Smooth muscle cell (in vitro differentiated cells): ENCODE data around the gene INAFM1. TPM values are rescaled to one million over a fixed set of nuclear protein-coding genes. Genes with fewer than 3 reads are reported as not detected.

Experiments used
- DNase-seq: peaks from one replicate; lab custom pipeline; 2025; ENCODE audit not compliant: unreplicated experiment; lab: John Stamatoyannopoulos, UW
- H2AFZ ChIP-seq: fragments of 200-600 bp; sonication (generic); 2 replicates; pipeline ENCODE4 v1.6.0; 2016; ENCODE audit warnings: antibody characterized with exemption, low read depth, mild to moderate bottlenecking
- H3F3A ChIP-seq: fragments of 200-600 bp; sonication (generic); 2 replicates; pipeline ENCODE4 v1.6.0; 2017; ENCODE audit warnings: antibody characterized with exemption, low read depth
- H3K27ac ChIP-seq: fragments of 200-600 bp; sonication (generic); 2 replicates; pipeline ENCODE4 v1.5.1; 2016; ENCODE audit warnings: low read depth, mild to moderate bottlenecking
- H3K27me3 ChIP-seq: fragments of 200-600 bp; sonication (generic); 2 replicates; pipeline ENCODE4 v1.6.1; 2016; ENCODE audit warnings: low read depth, mild to moderate bottlenecking
- H3K36me3 ChIP-seq: fragments of 200-600 bp; sonication (generic); 2 replicates; pipeline ENCODE4 v1.5.1; 2016; ENCODE audit warnings: low read depth
- H3K4me1 ChIP-seq: fragments of 200-600 bp; sonication (generic); 2 replicates; pipeline ENCODE4 v1.5.1; 2016; ENCODE audit warnings: low read depth
- H3K4me2 ChIP-seq: fragments of 200-600 bp; sonication (generic); 2 replicates; pipeline ENCODE4 v1.6.0; 2016; ENCODE audit warnings: mild to moderate bottlenecking
- H3K4me3 ChIP-seq: fragments of 200-600 bp; sonication (generic); 2 replicates; pipeline ENCODE4 v1.5.1; 2016; ENCODE audit warnings: mild to moderate bottlenecking
- H3K79me2 ChIP-seq: fragments of 200-600 bp; sonication (generic); 2 replicates; pipeline ENCODE4 v1.6.0; 2016; ENCODE audit warnings: low read depth, mild to moderate bottlenecking
- H3K9ac ChIP-seq: fragments of 200-600 bp; sonication (generic); 2 replicates; pipeline ENCODE4 v1.6.0; 2016; ENCODE audit warnings: low read depth
- H3K9me3 ChIP-seq: fragments of 200-600 bp; sonication (generic); replicated peaks from 2 replicates; pipeline ENCODE4 v1.5.1; 2016; ENCODE audit warnings: low read depth
- H4K20me1 ChIP-seq: fragments of 200-600 bp; sonication (generic); 2 replicates; pipeline ENCODE4 v1.6.0; 2016; ENCODE audit warnings: low read depth
- WGBS: methylation state at CpG from one replicate; pipeline ENCODE4 v1.1.7; 2016; ENCODE audit warnings: low lambda C conversion rate; 5-methylcytosine and 5-hydroxymethylcytosine counted together
- polyA plus RNA-seq: library from polyadenylated mRNA; unstranded; fragments of >200 nt; fragmentation: Nextera tagmentation; extraction: Ambion mirVana; gene quantifications from 2 replicates; pipeline ENCODE4 v1.2.1, GENCODE V29; 2016
- total RNA-seq: library from RNA; depleted of rRNA; stranded (reverse); fragments of >200 nt; gene quantifications from 2 replicates; pipeline ENCODE4 v1.2.3, GENCODE V29; 2014
- TF ChIP-seq, protein P1 (sequence below): fragments of 200-600 bp; sonication (generic); IDR thresholded peaks from 2 replicates; pipeline ENCODE4 v1.5.1; 2017; ENCODE audit warnings: borderline replicate concordance, mild to moderate bottlenecking, antibody characterized with exemption; ENCODE audit not compliant: insufficient read depth, poor library complexity, severe bottlenecking

Gene INAFM1
- total and polyA plus RNA-seq, 2 experiments from 2014 or later: 7.2 to 29.7 TPM

- H3K27ac ChIP-seq: no peak overlapping the region
- H3K4me1 ChIP-seq: no peaks in the 10 kb centered on the region
- WGBS: 95% methylated on average over 5 of the region's 5 CpGs
- no peak overlapping the region for H3K9ac ChIP-seq
- TF ChIP-seq, protein P1, sequence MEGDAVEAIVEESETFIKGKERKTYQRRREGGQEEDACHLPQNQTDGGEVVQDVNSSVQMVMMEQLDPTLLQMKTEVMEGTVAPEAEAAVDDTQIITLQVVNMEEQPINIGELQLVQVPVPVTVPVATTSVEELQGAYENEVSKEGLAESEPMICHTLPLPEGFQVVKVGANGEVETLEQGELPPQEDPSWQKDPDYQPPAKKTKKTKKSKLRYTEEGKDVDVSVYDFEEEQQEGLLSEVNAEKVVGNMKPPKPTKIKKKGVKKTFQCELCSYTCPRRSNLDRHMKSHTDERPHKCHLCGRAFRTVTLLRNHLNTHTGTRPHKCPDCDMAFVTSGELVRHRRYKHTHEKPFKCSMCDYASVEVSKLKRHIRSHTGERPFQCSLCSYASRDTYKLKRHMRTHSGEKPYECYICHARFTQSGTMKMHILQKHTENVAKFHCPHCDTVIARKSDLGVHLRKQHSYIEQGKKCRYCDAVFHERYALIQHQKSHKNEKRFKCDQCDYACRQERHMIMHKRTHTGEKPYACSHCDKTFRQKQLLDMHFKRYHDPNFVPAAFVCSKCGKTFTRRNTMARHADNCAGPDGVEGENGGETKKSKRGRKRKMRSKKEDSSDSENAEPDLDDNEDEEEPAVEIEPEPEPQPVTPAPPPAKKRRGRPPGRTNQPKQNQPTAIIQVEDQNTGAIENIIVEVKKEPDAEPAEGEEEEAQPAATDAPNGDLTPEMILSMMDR: no peak
- no peaks in the 10 kb centered on the region for H3K27me3 ChIP-seq
- no peak overlapping the region for H3K4me2 ChIP-seq
- H3K9me3 ChIP-seq: no peaks in the 10 kb centered on the region
- H3K36me3 ChIP-seq: no peaks in the 10 kb centered on the region
- DNase-seq: no peak
- no peak overlapping the region for H2AFZ ChIP-seq
- H3K79me2 ChIP-seq: no peaks in the 10 kb centered on the region
- no peak overlapping the region for H3K4me3 ChIP-seq
- no peaks in the 10 kb centered on the region for H4K20me1 ChIP-seq
- peaks cover 5% of the 10 kb centered on the region for H3F3A ChIP-seq
Measured at GRCh38 chr19:47312366-47313006, 37.8 kb downstream of the INAFM1 start.

GRCh38 chr19:47313754-47314295 lies 39.1 kb downstream of the INAFM1 start:
- TF ChIP-seq, protein P1: no peak
- no peak for DNase-seq

GRCh38 chr19:47315125-47315821 lies 40.6 kb downstream of the INAFM1 start:
- Histone ChIP-seq H3K9ac (no peak overlapping the region), H3K4me3 (no peak overlapping the region), H3K4me1 (no peaks in the 10 kb centered on the region), H3K9me3 (no peaks in the 10 kb centered on the region), H3K79me2 (no peaks in the 10 kb centered on the region), H2AFZ (no peak overlapping the region), H3F3A (peaks cover 5% of the 10 kb centered on the region), H3K27ac (peak overlapping the region; percentile 74), H3K27me3 (no peaks in the 10 kb centered on the region), H3K4me2 (peak overlapping the region; percentile 53), H3K36me3 (no peaks in the 10 kb centered on the region), H4K20me1 (no peaks in the 10 kb centered on the region)
- TF ChIP-seq, protein P1: no peak
- WGBS: 35% methylated on average over 12 of the region's 12 CpGs
- DNase-seq: no peak

More at GRCh38 chr19:47313754-47314295, 39.1 kb downstream of the INAFM1 start:
- H3K9me3 ChIP-seq: no peaks in the 10 kb centered on the region
- H3K79me2 ChIP-seq: no peaks in the 10 kb centered on the region
- H3K36me3 ChIP-seq: no peaks in the 10 kb centered on the region
- 90% methylated on average over 10 of the region's 10 CpGs for WGBS
- no peak overlapping the region for H3K4me3 ChIP-seq
- no peaks in the 10 kb centered on the region for H3K27me3 ChIP-seq
- H3K4me2 ChIP-seq: no peak overlapping the region
- no peaks in the 10 kb centered on the region for H3K4me1 ChIP-seq
- H4K20me1 ChIP-seq: no peaks in the 10 kb centered on the region
- no peak overlapping the region for H3K9ac ChIP-seq
- H2AFZ ChIP-seq: no peak overlapping the region
- peaks cover 5% of the 10 kb centered on the region for H3F3A ChIP-seq
- H3K27ac ChIP-seq: no peak overlapping the region
